A549 (cell line): Measurements from ENCODE around the gene MAGEH1.
"Not testable (repeated sequence)": the region's sequence is repeated elsewhere in the genome, so short reads cannot be mapped to it uniquely, and the experiment has no call there.

Experiments used
- CEBPB ChIP-seq, 2 experiments: fragments of >200 bp in 1 of 2; sonication (Bioruptor Twin) in 1 of 2; formaldehyde crosslinking in 1 of 2; IDR thresholded peaks; 2 replicates each; pipeline ENCODE4 v1.6.1; 2012 to 2016
- CTCF ChIP-seq: fragments of >200 bp; sonication (Bioruptor Twin); formaldehyde crosslinking; IDR thresholded peaks from 3 replicates; pipeline ENCODE4 v1.5.1; 2016
- E2F6 ChIP-seq: IDR thresholded peaks from 2 replicates; pipeline ENCODE4 v1.6.1; 2012; ENCODE audit warnings: low read depth, borderline replicate concordance
- JUN ChIP-seq, 2 experiments: fragments of >200 bp; sonication (Bioruptor Twin); formaldehyde crosslinking; IDR thresholded peaks; 2 replicates in 1 of 2; 3 replicates in 1 of 2; pipeline ENCODE4 v1.6.1; 2016 to 2017

- not testable (repeated sequence) for TF ChIP-seq CTCF; JUN (IDR thresholded peaks at IDR 0.05); E2F6; CEBPB (IDR thresholded peaks at IDR 0.05)
Observed at GRCh38 chrX:55427079-55427478, 24.8 kb upstream of the MAGEH1 start.
